Skeletal muscle satellite cell (primary cell): Measurements from ENCODE around the gene LRRC4.

Source experiments
- H3K27me3 ChIP-seq: 2 replicates; pipeline ENCODE4 v1.7.0; 2013; ENCODE audit warnings: low read length; ENCODE audit not compliant: control insufficient read depth, insufficient read depth
- H3K36me3 ChIP-seq: 2 replicates; pipeline ENCODE4 v1.7.0; 2013; ENCODE audit warnings: mild to moderate bottlenecking, control low read depth, low read length; ENCODE audit not compliant: insufficient read depth
- H3K4me1 ChIP-seq: 2 replicates; pipeline ENCODE4 v1.7.0; 2013; ENCODE audit warnings: low read length; ENCODE audit not compliant: control insufficient read depth, insufficient read depth
- H3K4me2 ChIP-seq: 2 replicates; pipeline ENCODE4 v1.7.0; 2013; ENCODE audit warnings: mild to moderate bottlenecking, low read length
- H3K4me3 ChIP-seq: 2 replicates; pipeline ENCODE4 v1.7.0; 2013; ENCODE audit warnings: low read length
- H3K9ac ChIP-seq: 2 replicates; pipeline ENCODE4 v1.7.0; 2013; ENCODE audit warnings: mild to moderate bottlenecking, low read depth, low read length, moderate library complexity
- H3K9me3 ChIP-seq: replicated peaks from 2 replicates; pipeline ENCODE4 v1.7.0; 2013; ENCODE audit warnings: mild to moderate bottlenecking, control low read depth, low read length

Gene LRRC4

GRCh38 chr7:127983804-127984332 is 47.4 kb downstream of the LRRC4 start:
- Histone ChIP-seq H3K9ac (no peak overlapping the region), H3K4me1 (no peaks in the 10 kb centered on the region), H3K4me3 (no peak overlapping the region), H3K36me3 (peaks cover 5% of the 10 kb centered on the region), H3K27me3 (no peaks in the 10 kb centered on the region), H3K4me2 (no peak overlapping the region), H3K9me3 (no peaks in the 10 kb centered on the region)

- Histone ChIP-seq H3K36me3 (peaks cover 18% of the 10 kb centered on the region), H3K4me1 (no peaks in the 10 kb centered on the region), H3K4me3 (no peak overlapping the region), H3K9me3 (no peaks in the 10 kb centered on the region), H3K9ac (no peak overlapping the region), H3K4me2 (no peak overlapping the region), H3K27me3 (no peaks in the 10 kb centered on the region)
These were observed 49.3 kb downstream of the LRRC4 start for GRCh38 chr7:127981965-127982364.

- Histone ChIP-seq H3K4me3 (no peak overlapping the region), H3K36me3 (peaks cover 26% of the 10 kb centered on the region), H3K27me3 (no peaks in the 10 kb centered on the region), H3K4me1 (no peaks in the 10 kb centered on the region), H3K9me3 (no peaks in the 10 kb centered on the region), H3K9ac (no peak overlapping the region), H3K4me2 (no peak overlapping the region)
These were observed 50.3 kb downstream of the LRRC4 start for GRCh38 chr7:127980901-127981300.

- Histone ChIP-seq H3K9ac (no peak overlapping the region), H3K4me3 (no peak overlapping the region), H3K36me3 (peaks cover 26% of the 10 kb centered on the region), H3K4me2 (no peak overlapping the region), H3K9me3 (no peaks in the 10 kb centered on the region), H3K4me1 (no peaks in the 10 kb centered on the region), H3K27me3 (no peaks in the 10 kb centered on the region)
These were observed 51.5 kb downstream of the LRRC4 start for GRCh38 chr7:127979728-127980126.

- H3K9me3 ChIP-seq: no peaks in the 10 kb centered on the region
- H3K27me3 ChIP-seq: no peaks in the 10 kb centered on the region
- H3K4me2 ChIP-seq: no peak overlapping the region
- H3K4me3 ChIP-seq: no peak overlapping the region
- peaks cover 26% of the 10 kb centered on the region for H3K36me3 ChIP-seq
- H3K4me1 ChIP-seq: no peaks in the 10 kb centered on the region
- no peak overlapping the region for H3K9ac ChIP-seq
These were observed 52.0 kb downstream of the LRRC4 start for GRCh38 chr7:127979113-127979727.

GRCh38 chr7:127978421-127978820 is 52.8 kb downstream of the LRRC4 start:
- Histone ChIP-seq H3K4me1 (no peaks in the 10 kb centered on the region), H3K4me2 (no peak overlapping the region), H3K27me3 (no peaks in the 10 kb centered on the region), H3K36me3 (peaks cover 26% of the 10 kb centered on the region), H3K9ac (no peak overlapping the region), H3K4me3 (no peak overlapping the region), H3K9me3 (no peaks in the 10 kb centered on the region)
